BJ (cell line): ENCODE data around the gene NUP160. TPM values are rescaled to one million over a fixed set of nuclear protein-coding genes. Genes with fewer than 3 reads are reported as not detected.
"Not testable (repeated sequence)": the region's sequence is repeated elsewhere in the genome, so short reads cannot be mapped to it uniquely, and the experiment has no call there.

Experiments
- CTCF ChIA-PET: fragments of 350-600 bp; formaldehyde crosslinking; extraction: SDS; loops from one replicate; lab custom pipeline; 2021; ENCODE audit warnings: antibody characterized with exemption, inconsistent platforms; lab: Yijun Ruan, JAX
- POLR2A ChIA-PET: fragments of 300-600 bp; sonication (Branson Sonifier 250); formaldehyde crosslinking; extraction: SDS; loops from one replicate; lab custom pipeline; 2021; ENCODE audit warnings: antibody characterized with exemption; lab: Charles Lee
- DNase-seq: peaks from one replicate; pipeline ENCODE4 v3.0.0-alpha.2; 2011; ENCODE audit warnings: low read depth
- H3K27me3 ChIP-seq: 2 replicates; pipeline ENCODE4 v1.6.0; 2011; ENCODE audit warnings: low read length; ENCODE audit not compliant: control insufficient read depth, insufficient read depth
- H3K36me3 ChIP-seq: 2 replicates; pipeline ENCODE4 v1.5.1; 2011; ENCODE audit warnings: low read length; ENCODE audit not compliant: control insufficient read depth, insufficient read depth
- H3K4me3 ChIP-seq: 2 replicates; pipeline ENCODE4 v1.5.1; 2011; ENCODE audit warnings: low read depth, mild to moderate bottlenecking, control low read depth, low read length
- polyA plus RNA-seq: library from polyadenylated mRNA; depleted of rRNA; stranded (reverse); fragments of >200 nt; gene quantifications from 2 replicates; pipeline ENCODE4 v1.2.3, GENCODE V29; 2011
- TF ChIP-seq, protein P1 (sequence below): IDR thresholded peaks from 2 replicates; pipeline ENCODE4 v1.5.1; 2011; ENCODE audit warnings: low read depth, mild to moderate bottlenecking, control low read depth, inconsistent platforms, low read length, moderate library complexity; ENCODE audit not compliant: insufficient read depth

Gene NUP160
- polyA plus RNA-seq, 1 experiment = 13.4 TPM

DNA sequence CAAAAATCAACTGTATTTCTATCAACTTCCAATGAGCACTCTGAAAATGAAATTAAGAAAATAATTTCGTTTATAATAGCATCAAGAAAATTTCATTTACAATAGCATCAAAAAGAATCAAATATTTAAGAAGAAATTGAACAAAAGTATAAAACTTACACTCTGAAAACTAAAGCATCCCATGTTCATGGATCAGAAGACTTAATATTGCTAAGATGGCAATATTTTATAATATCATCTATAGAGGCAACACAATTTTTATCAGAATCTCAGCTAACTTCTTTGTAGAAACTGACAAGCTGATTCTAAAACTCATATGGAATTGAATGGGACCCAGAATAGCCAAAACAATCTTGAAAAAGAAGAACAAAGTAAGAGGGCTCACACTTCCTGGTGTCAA, 19.9 kb downstream of the NUP160 start:
- no peak for DNase-seq
- ChIA-PET POLR2A (no interaction called here), CTCF (no interaction called here)
- TF ChIP-seq, protein P1, sequence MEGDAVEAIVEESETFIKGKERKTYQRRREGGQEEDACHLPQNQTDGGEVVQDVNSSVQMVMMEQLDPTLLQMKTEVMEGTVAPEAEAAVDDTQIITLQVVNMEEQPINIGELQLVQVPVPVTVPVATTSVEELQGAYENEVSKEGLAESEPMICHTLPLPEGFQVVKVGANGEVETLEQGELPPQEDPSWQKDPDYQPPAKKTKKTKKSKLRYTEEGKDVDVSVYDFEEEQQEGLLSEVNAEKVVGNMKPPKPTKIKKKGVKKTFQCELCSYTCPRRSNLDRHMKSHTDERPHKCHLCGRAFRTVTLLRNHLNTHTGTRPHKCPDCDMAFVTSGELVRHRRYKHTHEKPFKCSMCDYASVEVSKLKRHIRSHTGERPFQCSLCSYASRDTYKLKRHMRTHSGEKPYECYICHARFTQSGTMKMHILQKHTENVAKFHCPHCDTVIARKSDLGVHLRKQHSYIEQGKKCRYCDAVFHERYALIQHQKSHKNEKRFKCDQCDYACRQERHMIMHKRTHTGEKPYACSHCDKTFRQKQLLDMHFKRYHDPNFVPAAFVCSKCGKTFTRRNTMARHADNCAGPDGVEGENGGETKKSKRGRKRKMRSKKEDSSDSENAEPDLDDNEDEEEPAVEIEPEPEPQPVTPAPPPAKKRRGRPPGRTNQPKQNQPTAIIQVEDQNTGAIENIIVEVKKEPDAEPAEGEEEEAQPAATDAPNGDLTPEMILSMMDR = no peak
- no peaks in the 10 kb centered on the region for H3K27me3 ChIP-seq
- peaks cover 3% of the 10 kb centered on the region; the same call in 1 of the 2 replicates for H3K36me3 ChIP-seq
- H3K4me3 ChIP-seq = no peak overlapping the region

GRCh38 chr11:47822664-47823063, 25.5 kb downstream of the NUP160 start:
- POLR2A ChIA-PET, H3K4me3 ChIP-seq, H3K36me3 ChIP-seq, CTCF ChIA-PET, DNase-seq, H3K27me3 ChIP-seq: not testable (repeated sequence)

DNA sequence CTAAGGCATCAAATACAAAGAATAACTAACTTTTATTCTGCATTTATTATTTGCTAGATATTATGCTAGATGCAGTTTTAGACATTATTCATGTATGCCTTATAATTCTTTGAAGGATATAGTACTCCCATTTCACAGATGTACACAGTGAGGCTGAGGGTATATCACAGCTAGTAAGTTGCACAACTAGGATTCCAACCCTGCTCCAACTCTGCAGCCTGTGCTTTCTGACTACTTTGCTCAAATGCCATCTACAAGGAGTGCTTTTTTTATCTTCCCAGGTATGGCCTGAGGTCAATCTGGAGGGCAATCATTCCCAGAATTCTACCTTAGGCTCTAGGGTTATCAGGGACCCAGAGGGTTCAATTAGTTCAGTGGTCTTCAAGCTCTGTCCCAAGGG, 28.4 kb downstream of the NUP160 start:
- H3K4me3 ChIP-seq = no peak overlapping the region
- DNase-seq = no peak
- ChIA-PET CTCF (no interaction called here), POLR2A (no interaction called here)
- H3K27me3 ChIP-seq = no peaks in the 10 kb centered on the region
- TF ChIP-seq, protein P1 = no peak
- H3K36me3 ChIP-seq = peaks cover 2% of the 10 kb centered on the region; the same call in 1 of the 2 replicates

DNA sequence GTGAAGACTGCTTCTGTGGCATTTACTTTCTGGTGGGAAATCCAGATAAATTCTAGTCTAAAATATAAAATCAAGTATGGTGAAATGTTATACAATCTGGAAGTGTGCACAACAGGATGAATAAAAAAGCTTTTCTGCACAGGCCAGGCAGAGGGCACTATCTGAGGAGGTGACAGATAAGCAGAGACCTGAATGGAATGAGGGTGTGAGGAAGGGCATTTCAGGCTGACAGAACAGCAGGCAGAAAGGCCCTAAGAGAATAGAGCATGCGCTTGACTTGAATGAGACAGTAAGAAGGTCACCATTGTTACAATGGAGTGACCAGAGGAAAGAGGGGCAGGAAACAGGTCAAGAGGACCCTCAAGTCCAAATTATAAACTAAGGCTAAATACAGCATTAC, 47.4 kb downstream of the NUP160 start:
- CTCF ChIA-PET = no interaction called here
- H3K36me3 ChIP-seq = peaks cover 5% of the 10 kb centered on the region
- TF ChIP-seq, protein P1 = no peak

GRCh38 chr11:47797633-47798032, 50.5 kb downstream of the NUP160 start:
- no peak for DNase-seq
- Histone ChIP-seq H3K36me3 (peaks cover 5% of the 10 kb centered on the region), H3K4me3 (no peak overlapping the region), H3K27me3 (no peaks in the 10 kb centered on the region)
- POLR2A ChIA-PET = no interaction called here
- CTCF ChIA-PET = interaction anchor here (1.2 kb wide), 1 partner anchor 49 kb away, joined by 6 read pairs; no protein-coding TSS in a partner anchor
- TF ChIP-seq, protein P1 = no peak

More for the DNA sequence above, 47.4 kb downstream of the NUP160 start:
- no peak for DNase-seq
- POLR2A ChIA-PET = no interaction called here
- Histone ChIP-seq H3K27me3 (no peaks in the 10 kb centered on the region), H3K4me3 (no peak overlapping the region)
